HG02840 (cell line): ENCODE measurements around the gene POLA1.
A peak's percentile ranks its signal among the peaks of the same experiment; 100 is the strongest.
"Not testable (repeated sequence)": the region's sequence is repeated elsewhere in the genome, so short reads cannot be mapped to it uniquely, and the experiment has no call there.

Source experiments
- ATAC-seq: cut with Tn5 transposase; IDR thresholded peaks from one replicate; pipeline ENCODE4 v1.9.1; 2021; ENCODE audit warnings: mild to moderate bottlenecking, moderate library complexity, moderate number of reproducible peaks; ENCODE audit not compliant: unreplicated experiment, low FRiP score

POLA1 gene, protein sequence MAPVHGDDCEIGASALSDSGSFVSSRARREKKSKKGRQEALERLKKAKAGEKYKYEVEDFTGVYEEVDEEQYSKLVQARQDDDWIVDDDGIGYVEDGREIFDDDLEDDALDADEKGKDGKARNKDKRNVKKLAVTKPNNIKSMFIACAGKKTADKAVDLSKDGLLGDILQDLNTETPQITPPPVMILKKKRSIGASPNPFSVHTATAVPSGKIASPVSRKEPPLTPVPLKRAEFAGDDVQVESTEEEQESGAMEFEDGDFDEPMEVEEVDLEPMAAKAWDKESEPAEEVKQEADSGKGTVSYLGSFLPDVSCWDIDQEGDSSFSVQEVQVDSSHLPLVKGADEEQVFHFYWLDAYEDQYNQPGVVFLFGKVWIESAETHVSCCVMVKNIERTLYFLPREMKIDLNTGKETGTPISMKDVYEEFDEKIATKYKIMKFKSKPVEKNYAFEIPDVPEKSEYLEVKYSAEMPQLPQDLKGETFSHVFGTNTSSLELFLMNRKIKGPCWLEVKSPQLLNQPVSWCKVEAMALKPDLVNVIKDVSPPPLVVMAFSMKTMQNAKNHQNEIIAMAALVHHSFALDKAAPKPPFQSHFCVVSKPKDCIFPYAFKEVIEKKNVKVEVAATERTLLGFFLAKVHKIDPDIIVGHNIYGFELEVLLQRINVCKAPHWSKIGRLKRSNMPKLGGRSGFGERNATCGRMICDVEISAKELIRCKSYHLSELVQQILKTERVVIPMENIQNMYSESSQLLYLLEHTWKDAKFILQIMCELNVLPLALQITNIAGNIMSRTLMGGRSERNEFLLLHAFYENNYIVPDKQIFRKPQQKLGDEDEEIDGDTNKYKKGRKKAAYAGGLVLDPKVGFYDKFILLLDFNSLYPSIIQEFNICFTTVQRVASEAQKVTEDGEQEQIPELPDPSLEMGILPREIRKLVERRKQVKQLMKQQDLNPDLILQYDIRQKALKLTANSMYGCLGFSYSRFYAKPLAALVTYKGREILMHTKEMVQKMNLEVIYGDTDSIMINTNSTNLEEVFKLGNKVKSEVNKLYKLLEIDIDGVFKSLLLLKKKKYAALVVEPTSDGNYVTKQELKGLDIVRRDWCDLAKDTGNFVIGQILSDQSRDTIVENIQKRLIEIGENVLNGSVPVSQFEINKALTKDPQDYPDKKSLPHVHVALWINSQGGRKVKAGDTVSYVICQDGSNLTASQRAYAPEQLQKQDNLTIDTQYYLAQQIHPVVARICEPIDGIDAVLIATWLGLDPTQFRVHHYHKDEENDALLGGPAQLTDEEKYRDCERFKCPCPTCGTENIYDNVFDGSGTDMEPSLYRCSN (N-terminal part only)

DNA sequence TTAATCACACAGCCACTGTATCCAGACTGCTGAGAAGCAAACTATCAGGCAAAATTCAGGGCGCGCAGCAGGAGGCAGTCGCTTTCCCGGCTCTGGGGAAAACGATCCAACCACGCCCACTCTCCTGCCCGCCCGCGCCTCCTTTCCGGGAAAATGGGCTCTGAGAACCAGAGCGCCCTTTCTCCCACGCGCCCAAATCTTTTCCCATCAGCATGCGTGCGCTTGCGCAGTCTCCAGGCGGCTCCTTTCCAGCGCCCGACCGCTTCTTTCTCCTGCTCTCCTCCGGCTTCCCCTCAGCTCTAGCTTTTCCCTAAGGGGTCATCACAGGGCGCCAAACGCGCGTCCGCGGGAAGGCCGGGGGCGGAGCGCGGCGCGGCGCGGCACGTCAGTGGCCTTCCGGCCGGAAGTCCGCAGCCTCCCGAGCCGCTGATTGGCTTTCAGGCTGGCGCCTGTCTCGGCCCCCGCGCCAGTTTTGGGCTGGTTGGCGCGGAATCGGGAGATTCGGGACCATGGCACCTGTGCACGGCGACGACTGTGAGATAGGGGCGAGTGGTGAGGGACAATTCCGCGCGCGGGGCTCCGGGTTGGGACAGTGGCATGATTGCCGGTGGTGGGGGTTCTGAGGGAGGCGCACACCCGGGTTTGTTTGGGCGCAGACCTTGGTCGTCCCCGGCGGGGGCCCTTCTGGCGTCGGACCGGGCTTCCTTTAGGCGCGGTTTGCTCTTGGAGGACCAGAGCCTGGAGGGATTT, at the start of gene POLA1:
Gene POLA1, plus strand, starts transcription at position 466 of the 750 bp plus-strand sequence. Its CDS starts 44 bp downstream, at position 510.
- ATAC-seq, result peak; percentile 96

DNA sequence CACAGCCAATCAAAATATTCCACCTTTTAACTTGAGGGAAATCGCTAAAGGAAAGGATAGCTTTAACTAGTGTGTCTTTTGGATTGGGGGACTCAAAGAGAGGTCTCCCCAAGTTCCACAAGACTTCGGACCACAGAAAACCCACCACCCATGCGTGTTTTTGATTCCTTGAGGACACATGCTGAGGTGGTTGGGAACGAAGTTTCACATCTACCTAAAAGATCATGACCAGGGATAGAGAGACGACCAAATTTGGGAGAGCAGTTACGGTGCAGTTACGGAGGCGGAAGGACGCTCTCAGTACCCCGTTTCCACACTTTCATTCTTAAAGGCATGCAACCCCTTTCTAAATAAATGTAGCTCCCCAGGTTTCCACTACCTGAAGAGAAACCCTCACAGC, 47.7 kb upstream of the POLA1 start:
- ATAC-seq, result no peak

DNA sequence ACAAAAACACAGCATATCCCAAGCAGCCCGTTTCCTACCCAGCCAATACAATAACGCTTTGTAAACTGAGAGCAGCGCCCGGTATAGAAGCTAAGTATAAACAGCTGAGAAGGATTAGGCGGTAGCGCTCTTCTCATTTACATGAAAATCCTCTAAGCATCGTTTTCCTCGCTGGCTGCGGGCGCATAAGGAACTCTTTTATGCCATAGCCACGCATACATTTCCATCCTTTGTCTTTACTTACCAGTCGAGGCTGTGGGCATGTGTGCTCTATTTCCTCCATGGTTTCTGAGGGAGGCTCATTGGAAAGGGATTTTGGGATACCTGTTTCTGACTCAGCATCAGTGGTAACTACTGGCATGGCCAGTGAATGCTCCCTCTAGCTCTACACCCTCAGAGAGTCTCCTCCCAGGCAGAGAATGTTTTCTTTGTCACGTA, 47.0 kb upstream of the POLA1 start:
- ATAC-seq, result no peak

DNA sequence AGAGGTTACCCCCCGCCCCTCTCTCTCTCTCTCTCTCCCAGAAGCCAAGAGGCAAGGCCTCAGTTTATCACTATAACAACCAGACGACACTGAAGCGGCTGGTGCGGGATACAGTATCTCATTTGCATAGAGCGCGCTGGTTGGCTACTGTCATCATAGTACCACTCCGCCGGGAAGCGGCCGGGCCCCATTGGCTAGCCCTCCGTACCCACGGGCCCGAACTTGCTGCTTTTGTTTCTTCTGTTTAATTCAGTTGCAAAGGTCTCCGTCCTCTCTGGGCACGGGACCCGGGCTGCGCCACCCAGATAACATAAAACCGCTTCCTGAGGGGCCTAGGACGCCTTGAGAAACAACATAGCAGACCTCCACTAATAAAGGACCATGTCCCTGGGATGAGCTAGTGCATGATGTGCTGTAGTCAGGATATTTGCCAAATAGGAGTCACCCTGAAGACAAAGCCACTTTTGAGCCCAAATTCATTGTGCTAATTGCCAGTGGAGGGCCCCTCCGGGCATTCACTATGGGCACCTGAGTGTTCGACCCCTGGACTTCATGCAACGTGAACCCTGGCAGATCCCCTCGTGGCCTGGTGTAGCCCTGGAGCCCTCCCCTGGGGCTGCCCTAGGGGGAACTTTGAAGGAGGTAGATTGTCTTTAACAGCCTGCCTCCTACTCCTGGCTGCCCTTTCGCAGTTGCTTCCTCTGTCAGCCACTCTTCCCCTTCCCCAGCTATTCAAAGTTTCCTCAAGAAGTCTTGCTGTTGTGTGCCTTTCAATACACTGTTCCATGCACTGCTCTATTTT, 46.3 kb upstream of the POLA1 start, which contains the start of gene PCYT1B:
Gene PCYT1B, minus strand, starts transcription at position 91 of the 802 bp plus-strand sequence. CDS start 242 bp downstream, outside the sequence.
- ATAC-seq, result no peak

DNA sequence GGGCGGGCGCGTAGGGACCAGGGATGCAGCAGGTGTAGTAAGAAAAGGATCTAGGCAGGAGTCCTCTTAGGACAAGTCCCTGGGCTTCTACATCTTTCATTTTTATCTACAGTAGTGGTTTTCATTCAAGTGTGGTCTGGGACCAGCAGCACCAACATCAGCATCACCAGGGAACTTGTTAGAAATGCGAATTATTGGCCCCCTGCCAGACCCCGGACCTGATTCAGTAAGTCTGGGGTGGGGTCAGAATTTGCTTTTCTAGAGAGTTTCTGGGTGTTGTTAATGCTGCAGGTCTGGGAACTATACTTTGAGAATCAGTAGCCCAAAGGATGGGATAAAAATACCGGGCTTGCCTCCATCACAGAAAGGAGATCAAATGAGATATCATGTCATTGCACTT, 45.2 kb upstream of the POLA1 start:
- no peak for ATAC-seq

DNA sequence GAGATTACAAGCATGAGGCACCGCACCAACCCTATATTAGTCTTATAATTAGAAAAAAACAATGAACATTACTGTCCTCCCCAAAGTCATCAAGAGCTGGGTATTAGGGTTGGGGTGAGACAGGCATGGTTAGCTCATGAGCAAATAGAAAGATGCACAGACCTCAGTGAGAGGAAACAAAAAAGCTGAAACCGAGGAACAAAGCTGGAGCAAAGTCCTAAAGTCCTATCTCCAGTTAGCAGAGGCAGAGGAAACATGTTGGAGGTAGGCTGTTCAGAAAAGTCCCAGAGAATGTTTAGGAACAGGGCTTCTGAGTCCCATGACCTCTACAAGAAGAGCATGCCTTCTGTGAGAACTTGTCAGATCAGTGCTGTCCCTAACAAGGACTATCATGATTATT, 41.9 kb upstream of the POLA1 start:
- ATAC-seq, result no peak

DNA sequence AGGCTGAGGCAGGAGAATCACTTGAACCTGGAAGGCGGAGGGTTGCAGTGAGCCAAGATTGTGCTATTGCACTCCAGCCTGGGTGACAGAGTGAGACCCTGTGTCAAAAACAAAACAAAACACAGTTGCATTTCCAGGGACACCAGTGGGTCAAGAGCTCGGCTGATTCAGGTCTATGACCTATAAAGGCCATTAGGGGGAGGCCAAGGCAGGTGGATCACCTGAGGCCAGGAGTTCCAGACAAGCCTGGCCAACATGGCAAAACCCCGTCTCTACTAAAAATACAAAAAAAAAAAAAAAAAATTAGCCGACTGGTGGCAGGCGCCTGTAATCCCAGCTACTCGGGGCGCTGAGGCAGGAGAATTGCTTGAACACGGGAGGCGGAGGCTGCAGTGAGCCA, 38.0 kb upstream of the POLA1 start:
- ATAC-seq, result not testable (repeated sequence)

DNA sequence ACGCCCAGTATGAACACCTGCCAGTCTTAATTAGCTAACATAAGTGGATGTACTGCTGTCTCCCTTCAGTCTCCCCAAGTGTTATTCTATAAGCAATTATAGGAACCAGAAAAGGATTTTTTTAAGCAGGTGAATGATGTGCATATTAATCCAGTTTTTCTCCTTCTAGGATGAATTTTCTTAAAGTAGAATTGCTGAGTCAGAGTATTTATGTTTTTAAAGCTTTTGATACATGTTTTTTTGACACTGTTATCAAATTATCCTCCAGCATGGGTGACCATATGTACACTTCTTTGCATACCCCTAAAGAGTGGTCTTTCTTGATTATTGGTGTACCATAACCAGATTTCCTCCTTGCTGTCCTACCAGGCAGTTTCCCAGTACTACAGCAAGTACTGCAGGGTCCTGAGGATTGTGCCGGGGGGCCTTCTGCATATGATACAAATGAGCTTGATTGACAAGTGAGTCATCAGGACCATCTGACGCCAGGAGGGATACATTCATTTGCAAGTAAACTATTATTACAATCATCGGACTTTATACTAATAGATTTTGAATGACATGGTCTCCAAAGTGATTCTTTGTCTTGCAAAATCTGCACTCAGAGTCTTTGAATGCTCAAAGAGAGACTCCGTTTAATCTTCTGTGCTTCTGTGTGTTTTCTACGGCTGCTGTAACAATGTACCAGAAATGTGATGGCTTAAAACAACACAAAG, 35.9 kb upstream of the POLA1 start:
- ATAC-seq, result no peak

DNA sequence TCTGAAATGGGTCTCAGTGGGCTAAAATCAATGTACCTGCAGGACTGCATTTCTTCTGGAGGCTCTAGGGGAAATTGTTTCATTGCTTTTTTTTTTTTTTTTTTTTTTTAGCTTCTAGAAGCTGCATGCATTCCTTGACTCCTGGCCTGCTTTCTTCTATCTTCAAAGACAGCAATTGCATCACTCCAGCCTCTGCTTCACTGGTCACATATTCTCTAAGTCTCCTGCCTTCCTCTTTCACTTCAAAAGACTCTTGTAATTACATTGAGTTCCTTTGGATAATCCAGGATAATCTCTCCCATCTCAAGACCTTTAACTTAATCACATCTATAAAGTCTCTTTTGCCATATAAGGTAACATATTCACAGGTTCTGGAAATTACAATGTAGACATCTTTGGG, 35.3 kb upstream of the POLA1 start:
- no peak for ATAC-seq

DNA sequence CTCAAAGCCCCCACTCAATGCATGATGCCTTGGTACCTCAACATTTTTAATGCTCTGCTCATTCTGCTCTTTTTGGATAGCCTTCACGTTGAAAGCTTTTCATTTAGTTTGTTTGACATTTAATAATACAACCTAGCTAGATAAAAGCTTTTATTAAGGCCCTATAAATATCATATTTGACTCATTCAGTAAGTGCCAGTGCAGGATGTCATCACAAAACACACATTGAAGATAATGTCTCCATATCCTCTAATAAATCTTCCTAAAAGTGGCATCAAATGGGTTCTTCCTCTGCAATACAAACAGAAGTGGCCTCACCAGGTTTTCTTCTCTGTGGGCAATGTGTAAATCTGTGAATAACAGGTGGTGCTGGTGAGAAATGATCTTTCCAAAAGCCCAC, 34.6 kb upstream of the POLA1 start:
- no peak for ATAC-seq

DNA sequence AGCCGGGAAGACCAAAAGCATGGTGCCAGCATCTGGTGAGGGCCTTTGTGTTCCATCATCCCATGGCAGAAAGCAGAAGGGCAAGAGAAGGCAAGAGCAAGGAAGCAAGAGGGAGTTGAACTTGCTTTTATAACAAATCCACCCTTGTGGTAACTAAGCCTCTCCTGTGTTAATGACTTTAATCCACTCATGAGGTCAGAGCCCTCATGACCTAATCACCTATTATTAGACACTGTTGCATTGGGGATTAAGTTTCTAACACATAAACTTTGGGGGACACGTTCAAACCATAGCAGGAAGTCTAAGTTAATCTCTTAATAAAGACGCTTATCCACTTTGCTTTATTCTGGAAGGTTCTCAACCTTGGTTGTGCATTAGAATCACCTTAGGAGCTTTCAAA, 34.1 kb upstream of the POLA1 start:
- no peak for ATAC-seq

DNA sequence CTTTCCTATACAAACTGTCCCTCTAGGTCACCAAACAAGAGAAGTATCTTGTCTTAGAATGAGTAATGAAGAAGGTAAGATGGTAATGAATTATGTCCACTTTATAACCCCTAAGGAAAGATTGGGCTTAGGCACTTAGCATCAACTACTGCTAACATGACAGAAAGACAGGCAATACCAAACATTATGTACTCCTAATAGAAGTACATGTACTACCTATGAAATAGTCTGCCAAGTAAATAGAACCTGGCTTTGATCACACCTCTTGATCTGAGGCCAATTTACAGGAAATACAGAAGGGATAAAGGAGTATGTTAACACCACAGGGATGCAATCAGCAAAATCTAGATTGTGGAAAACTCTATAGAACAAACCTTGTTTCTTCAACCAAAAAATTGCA, 32.4 kb upstream of the POLA1 start:
- no peak for ATAC-seq

DNA sequence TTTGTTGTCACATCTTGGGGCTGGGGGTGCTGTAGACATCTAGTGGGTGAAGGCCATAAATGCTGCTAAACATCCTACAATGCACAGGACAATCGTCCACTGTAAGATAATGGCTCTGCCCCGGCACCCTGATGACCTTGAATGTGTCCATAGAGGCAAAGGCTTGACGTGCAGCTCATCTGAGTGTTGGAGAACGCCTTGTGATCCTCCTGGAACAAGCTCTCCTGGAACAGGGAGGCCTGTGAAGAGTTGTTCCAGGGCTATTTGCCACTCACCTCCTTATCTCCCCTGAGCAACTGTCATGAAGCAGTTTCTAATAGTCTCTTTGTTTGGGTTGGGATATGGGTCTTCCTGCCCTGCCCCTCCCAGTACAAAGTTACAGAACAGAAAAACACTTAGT, 31.4 kb upstream of the POLA1 start:
- ATAC-seq, result no peak

DNA sequence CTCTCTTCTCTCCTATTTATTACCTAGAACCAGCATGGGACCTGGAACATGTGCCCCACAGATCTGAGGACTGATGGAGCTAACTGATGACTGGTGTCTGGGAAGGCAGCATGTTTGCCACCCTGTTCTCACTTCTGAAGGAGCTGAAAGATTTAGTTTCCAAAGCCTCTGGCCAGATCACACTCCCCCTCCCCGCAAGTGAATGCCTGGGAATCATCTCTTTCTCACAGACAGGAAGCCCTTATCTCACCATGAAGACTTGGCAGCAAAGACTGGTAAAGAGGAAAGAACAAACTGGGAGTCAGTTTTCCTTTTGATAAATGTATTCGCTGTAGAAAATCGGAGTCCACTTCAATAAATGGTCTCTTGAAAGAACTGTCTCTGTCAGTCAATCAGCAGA, 25.6 kb upstream of the POLA1 start:
- no peak for ATAC-seq

DNA sequence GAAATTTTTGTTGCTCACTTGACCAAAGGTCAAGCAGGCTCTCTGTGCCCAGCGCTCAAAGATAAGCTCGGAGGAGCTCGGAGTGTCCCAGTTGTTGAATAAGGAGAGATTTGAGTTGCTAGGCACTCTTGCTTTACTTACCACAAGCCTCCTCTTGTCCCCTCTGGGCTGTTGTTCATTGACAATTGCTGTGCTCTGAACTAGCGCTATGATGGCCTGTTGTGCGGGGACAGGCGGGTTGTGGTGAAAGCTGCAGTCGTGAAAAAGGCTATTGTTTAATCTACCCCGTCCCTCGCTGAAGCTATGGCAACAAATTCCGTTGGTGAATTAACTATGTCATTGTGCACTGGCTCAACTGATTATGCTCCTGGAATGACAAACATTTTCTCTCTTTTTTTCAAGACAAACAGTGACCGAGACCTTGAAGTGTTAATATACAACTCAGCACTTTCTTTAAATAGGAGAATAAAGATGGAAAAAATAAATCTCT, 21.0 kb upstream of the POLA1 start:
- no peak for ATAC-seq

DNA sequence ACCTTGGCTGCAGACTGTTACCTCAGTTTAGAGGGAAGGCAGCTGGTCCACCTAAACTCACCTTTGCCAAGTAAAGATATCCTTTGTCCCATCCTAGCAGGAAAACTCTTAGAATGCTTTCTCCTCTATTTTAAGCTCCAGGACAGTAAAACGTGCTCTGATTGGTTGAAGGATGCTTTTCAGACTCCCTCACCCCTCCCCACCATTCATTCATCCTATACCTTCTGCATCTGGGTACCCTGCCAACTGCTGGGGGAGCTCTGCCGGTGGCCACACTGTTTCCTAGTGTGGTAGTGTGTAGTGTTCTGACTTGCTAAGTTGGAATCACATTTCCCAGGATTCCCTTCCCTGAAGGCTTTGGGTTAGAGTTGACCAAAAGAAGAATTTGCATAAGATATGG, 20.3 kb upstream of the POLA1 start:
- no peak for ATAC-seq

DNA sequence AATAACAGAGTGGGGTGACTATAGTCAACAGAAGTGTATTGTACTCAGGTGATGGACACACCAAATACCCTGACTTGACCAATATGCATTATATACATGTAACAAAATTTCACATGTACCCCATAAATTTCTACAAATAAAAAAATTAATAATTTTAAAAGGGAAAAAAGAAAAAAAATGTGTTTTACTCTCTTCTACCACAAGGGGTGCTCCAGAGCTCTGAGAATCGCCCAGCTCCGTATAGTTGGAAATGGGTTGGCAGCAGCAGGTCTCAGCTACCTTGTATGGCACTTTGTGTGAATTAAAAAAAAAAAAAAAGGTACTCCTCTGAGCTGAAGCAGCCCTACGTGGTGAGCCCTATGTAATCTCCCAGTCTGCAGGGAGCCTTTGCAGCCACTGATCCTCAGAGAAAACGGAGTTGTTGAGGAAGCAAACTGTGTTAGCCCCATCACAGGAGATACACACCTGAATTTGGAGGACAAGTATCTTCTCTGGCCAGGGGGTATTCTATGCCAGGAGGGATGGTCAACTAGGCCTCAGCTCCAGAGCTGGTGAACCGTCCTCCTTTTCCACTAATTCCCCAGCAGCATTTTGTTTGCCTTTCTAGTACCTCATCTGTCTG, 17.2 kb upstream of the POLA1 start:
- ATAC-seq, result no peak
